Stimulated activated CD4-positive, alpha-beta T cell treated with anti-CD3 and anti-CD28 coated beads, Interleukin-1b, Interleukin-23, amount 100 ng/mL, for 24 hours (primary cell): ENCODE measurements around the gene SSC4D.
"Not testable (repeated sequence)": the region's sequence is repeated elsewhere in the genome, so short reads cannot be mapped to it uniquely, and the experiment has no call there.

ENCODE experiments used
- DNase-seq, 4 experiments: peaks; one replicate each; pipeline ENCODE4 v3.0.0-alpha.2; 2020; ENCODE audit warnings: low read depth in 4 of 4, low spot score in 1 of 4

The SSC4D gene

GRCh38 chr7:76409537-76409936, at the start of gene SSC4D:
Gene SSC4D (minus strand): TSS chr7:76409697. CDS start chr7:76404439, 5,258 bp downstream.
- DNase-seq, result no peak

- DNase-seq, result not testable (repeated sequence)
Measured at GRCh38 chr7:76458504-76458903, 49.0 kb upstream of the SSC4D start.

GRCh38 chr7:76457017-76457416, 47.5 kb upstream of the SSC4D start:
- not testable (repeated sequence) for DNase-seq

GRCh38 chr7:76445577-76446008, 36.1 kb upstream of the SSC4D start:
- DNase-seq, result peak in 1 of 4 experiments; percentile 1

- DNase-seq, result not testable (repeated sequence)
Measured at GRCh38 chr7:76443846-76444245, 34.3 kb upstream of the SSC4D start.

- DNase-seq, result not testable (repeated sequence)
Measured at GRCh38 chr7:76442664-76443446, 33.4 kb upstream of the SSC4D start.

GRCh38 chr7:76441792-76442191, 32.3 kb upstream of the SSC4D start:
- not testable (repeated sequence) for DNase-seq

GRCh38 chr7:76440404-76440803, 30.9 kb upstream of the SSC4D start:
- DNase-seq, result not testable (repeated sequence)

- not testable (repeated sequence) for DNase-seq
Measured at GRCh38 chr7:76439120-76439888, 29.8 kb upstream of the SSC4D start.

GRCh38 chr7:76437873-76438272, 28.4 kb upstream of the SSC4D start:
- peak in 3 of 4 experiments; percentile 29 to 40 (median 40) for DNase-seq

- DNase-seq, result no peak
Measured at GRCh38 chr7:76430836-76431235, 21.3 kb upstream of the SSC4D start.

GRCh38 chr7:76430211-76430610, 20.7 kb upstream of the SSC4D start:
- DNase-seq, result no peak

- no peak for DNase-seq
Measured at GRCh38 chr7:76428868-76429805, 19.6 kb upstream of the SSC4D start.

GRCh38 chr7:76428149-76428823, 18.8 kb upstream of the SSC4D start:
- DNase-seq, result no peak

GRCh38 chr7:76427635-76428034, 18.1 kb upstream of the SSC4D start:
- no peak for DNase-seq

- DNase-seq, result no peak
Measured at GRCh38 chr7:76426246-76426645, 16.7 kb upstream of the SSC4D start.

GRCh38 chr7:76425558-76425957, 16.1 kb upstream of the SSC4D start:
- not testable (repeated sequence) for DNase-seq

GRCh38 chr7:76425156-76425555, 15.7 kb upstream of the SSC4D start:
- no peak for DNase-seq

- no peak for DNase-seq
Measured at GRCh38 chr7:76424413-76425111, 15.1 kb upstream of the SSC4D start, which contains the start of gene ZP3. Gene ZP3 (plus strand): TSS chr7:76424950. CDS start chr7:76424965, 15 bp downstream.
